ENCODE results near the gene LRP2BP.

- TF ChIP-seq EZH2 (IDR thresholded peaks at IDR 0.05; ENCODE audit: borderline replicate concordance), result no peak
- TF ChIP-seq, protein P1, sequence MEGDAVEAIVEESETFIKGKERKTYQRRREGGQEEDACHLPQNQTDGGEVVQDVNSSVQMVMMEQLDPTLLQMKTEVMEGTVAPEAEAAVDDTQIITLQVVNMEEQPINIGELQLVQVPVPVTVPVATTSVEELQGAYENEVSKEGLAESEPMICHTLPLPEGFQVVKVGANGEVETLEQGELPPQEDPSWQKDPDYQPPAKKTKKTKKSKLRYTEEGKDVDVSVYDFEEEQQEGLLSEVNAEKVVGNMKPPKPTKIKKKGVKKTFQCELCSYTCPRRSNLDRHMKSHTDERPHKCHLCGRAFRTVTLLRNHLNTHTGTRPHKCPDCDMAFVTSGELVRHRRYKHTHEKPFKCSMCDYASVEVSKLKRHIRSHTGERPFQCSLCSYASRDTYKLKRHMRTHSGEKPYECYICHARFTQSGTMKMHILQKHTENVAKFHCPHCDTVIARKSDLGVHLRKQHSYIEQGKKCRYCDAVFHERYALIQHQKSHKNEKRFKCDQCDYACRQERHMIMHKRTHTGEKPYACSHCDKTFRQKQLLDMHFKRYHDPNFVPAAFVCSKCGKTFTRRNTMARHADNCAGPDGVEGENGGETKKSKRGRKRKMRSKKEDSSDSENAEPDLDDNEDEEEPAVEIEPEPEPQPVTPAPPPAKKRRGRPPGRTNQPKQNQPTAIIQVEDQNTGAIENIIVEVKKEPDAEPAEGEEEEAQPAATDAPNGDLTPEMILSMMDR (IDR thresholded peaks at IDR 0.05; ENCODE audit: poor library complexity), result no peak
These were observed 33.9 kb downstream of the LRP2BP start for GRCh38 chr4:185361872-185362271.
